Measurements from ENCODE around the gene VEZF1.
"Not testable (repeated sequence)": the region's sequence is repeated elsewhere in the genome, so short reads cannot be mapped to it uniquely, and the experiment has no call there.

Gene VEZF1

DNA sequence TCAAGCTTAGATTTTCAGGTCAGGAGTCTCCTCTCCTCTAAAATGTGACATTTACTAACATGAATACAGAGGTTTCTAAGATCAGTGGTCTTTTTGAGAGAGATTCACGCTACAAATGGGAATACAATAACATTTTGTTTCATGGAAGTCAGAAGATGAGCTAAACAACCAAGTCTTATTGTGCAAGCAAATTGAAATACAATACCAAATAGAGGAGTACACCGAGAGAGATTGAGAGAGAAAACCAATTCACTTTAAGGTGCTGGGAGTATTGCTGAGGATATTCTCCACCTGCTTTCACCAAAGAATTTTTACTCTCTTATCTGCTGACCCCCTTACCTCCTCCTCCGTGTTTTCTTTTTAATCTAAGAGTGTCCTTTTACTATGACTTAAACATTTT, 11.5 kb downstream of the VEZF1 start:
- peaks cover 38% of the 10 kb centered on the region for H3K36me3 ChIP-seq (ENCODE audit: low read length)
- TF ChIP-seq, protein P1, sequence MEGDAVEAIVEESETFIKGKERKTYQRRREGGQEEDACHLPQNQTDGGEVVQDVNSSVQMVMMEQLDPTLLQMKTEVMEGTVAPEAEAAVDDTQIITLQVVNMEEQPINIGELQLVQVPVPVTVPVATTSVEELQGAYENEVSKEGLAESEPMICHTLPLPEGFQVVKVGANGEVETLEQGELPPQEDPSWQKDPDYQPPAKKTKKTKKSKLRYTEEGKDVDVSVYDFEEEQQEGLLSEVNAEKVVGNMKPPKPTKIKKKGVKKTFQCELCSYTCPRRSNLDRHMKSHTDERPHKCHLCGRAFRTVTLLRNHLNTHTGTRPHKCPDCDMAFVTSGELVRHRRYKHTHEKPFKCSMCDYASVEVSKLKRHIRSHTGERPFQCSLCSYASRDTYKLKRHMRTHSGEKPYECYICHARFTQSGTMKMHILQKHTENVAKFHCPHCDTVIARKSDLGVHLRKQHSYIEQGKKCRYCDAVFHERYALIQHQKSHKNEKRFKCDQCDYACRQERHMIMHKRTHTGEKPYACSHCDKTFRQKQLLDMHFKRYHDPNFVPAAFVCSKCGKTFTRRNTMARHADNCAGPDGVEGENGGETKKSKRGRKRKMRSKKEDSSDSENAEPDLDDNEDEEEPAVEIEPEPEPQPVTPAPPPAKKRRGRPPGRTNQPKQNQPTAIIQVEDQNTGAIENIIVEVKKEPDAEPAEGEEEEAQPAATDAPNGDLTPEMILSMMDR (IDR thresholded peaks at IDR 0.05; ENCODE audit: insufficient read depth, low read length, poor library complexity, severe bottlenecking) = no peak
- TF ChIP-seq EZH2phosphoT487 (conservative IDR thresholded peaks at IDR 0.05; ENCODE audit: low read length) = no peak
- H3K4me2 ChIP-seq (ENCODE audit: low read depth, low read length, poor library complexity, severe bottlenecking) = no peak overlapping the region
- H3K9me3 ChIP-seq (ENCODE audit: insufficient read depth, low read length) = no peaks in the 10 kb centered on the region
- H3K9me2 ChIP-seq (replicated peaks; ENCODE audit: insufficient read depth, low read length) = no peaks in the 10 kb centered on the region
- H3K4me3 ChIP-seq (ENCODE audit: insufficient read depth, low read length, poor library complexity, severe bottlenecking) = no peak overlapping the region
- no peaks in the 10 kb centered on the region for H3K79me2 ChIP-seq (ENCODE audit: insufficient read depth, low read length)
- no peaks in the 10 kb centered on the region for H3F3A ChIP-seq (ENCODE audit: insufficient read depth)
- no peak overlapping the region for H3K9ac ChIP-seq (ENCODE audit: low read length)
- H3K27ac ChIP-seq (ENCODE audit: low read depth, low read length) = no peak overlapping the region
- H2AFZ ChIP-seq (ENCODE audit: low read depth, low read length, severe bottlenecking) = no peak overlapping the region
- H4K20me1 ChIP-seq (ENCODE audit: low read depth, low read length) = no peaks in the 10 kb centered on the region; the same call in 1 of the 2 replicates
- no peaks in the 10 kb centered on the region for H3K27me3 ChIP-seq (ENCODE audit: low read length)

DNA sequence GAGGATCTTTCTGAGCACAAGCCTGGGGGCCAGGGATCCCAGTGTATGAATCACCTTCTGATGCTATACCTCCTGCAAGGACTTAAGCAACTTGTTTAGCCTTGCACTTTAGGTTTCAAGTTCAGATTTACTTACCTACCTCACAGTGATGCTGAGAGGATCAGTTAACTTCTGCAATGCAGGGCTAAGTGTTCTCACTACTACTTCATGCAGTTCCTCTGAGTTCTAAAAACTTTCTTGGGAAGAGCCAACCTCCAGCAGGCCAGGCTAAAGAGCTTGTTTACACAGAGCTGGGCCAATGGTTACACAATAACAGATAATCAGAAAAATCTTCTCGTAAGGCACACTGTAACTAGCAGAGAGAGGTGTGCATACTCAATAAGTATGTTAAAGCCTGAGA, 13.0 kb downstream of the VEZF1 start:
- H3K4me2 ChIP-seq (ENCODE audit: low read depth, low read length, poor library complexity, severe bottlenecking) = no peak overlapping the region
- no peak overlapping the region for H3K4me3 ChIP-seq (ENCODE audit: insufficient read depth, low read length, poor library complexity, severe bottlenecking)
- no peaks in the 10 kb centered on the region for H3K27me3 ChIP-seq (ENCODE audit: low read length)
- H3K9me2 ChIP-seq (replicated peaks; ENCODE audit: insufficient read depth, low read length) = no peaks in the 10 kb centered on the region
- H3F3A ChIP-seq (ENCODE audit: insufficient read depth) = no peaks in the 10 kb centered on the region
- H3K9me3 ChIP-seq (ENCODE audit: insufficient read depth, low read length) = no peaks in the 10 kb centered on the region
- H3K36me3 ChIP-seq (ENCODE audit: low read length) = peaks cover 34% of the 10 kb centered on the region
- H3K9ac ChIP-seq (ENCODE audit: low read length) = no peak overlapping the region
- no peak overlapping the region for H2AFZ ChIP-seq (ENCODE audit: low read depth, low read length, severe bottlenecking)
- no peaks in the 10 kb centered on the region for H3K79me2 ChIP-seq (ENCODE audit: insufficient read depth, low read length)
- no peaks in the 10 kb centered on the region; the same call in 1 of the 2 replicates for H4K20me1 ChIP-seq (ENCODE audit: low read depth, low read length)
- TF ChIP-seq, protein P1 (IDR thresholded peaks at IDR 0.05; ENCODE audit: insufficient read depth, low read length, poor library complexity, severe bottlenecking) = no peak
- TF ChIP-seq EZH2phosphoT487 (conservative IDR thresholded peaks at IDR 0.05; ENCODE audit: low read length) = no peak
- no peak overlapping the region for H3K27ac ChIP-seq (ENCODE audit: low read depth, low read length)

DNA sequence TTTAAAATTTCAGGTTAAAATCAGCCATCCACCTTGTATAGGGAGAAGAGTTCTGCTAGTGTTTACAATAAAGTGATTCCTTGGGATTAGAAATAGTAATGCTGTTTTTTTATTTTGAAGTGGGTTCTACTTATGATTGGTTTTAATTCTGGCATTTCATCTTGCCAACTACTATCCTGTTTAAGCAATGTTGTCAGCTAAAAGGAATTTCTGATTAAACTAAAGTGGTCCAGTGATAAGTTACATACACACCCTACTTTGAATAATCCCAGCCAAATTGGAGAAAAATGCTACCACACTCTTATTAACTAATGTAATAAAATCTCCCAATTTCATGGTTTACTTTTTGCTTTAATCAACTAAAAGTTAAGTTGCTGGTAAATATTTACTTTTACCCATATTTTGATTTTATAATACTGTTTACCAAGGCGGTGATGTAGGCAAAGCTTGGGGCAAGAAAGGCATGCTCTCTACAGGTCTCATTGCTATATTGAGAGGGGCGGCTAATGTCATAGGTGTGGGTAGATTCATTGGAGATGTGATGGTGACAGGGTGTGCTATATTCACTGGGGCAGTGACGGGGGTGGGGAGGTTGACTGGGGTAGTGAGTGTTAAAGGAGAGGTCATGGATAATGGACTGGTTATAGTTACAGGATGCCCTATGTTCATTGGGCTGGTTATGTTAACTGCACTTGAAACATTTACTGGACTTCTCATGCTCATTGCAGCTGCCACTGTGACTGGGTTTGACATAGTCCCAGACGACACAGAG, 13.8 kb downstream of the VEZF1 start:
- not testable (repeated sequence) for H4K20me1 ChIP-seq (ENCODE audit: low read depth, low read length); H2AFZ ChIP-seq (ENCODE audit: low read depth, low read length, severe bottlenecking); H3K9me3 ChIP-seq (ENCODE audit: insufficient read depth, low read length); H3F3A ChIP-seq (ENCODE audit: insufficient read depth); H3K27ac ChIP-seq (ENCODE audit: low read depth, low read length); H3K9me2 ChIP-seq (replicated peaks; ENCODE audit: insufficient read depth, low read length); H3K79me2 ChIP-seq (ENCODE audit: insufficient read depth, low read length); H3K27me3 ChIP-seq (ENCODE audit: low read length); H3K9ac ChIP-seq (ENCODE audit: low read length); H3K4me3 ChIP-seq (ENCODE audit: insufficient read depth, low read length, poor library complexity, severe bottlenecking); H3K4me2 ChIP-seq (ENCODE audit: low read depth, low read length, poor library complexity, severe bottlenecking)
- H3K36me3 ChIP-seq (ENCODE audit: low read length) = peaks cover 29% of the 10 kb centered on the region

DNA sequence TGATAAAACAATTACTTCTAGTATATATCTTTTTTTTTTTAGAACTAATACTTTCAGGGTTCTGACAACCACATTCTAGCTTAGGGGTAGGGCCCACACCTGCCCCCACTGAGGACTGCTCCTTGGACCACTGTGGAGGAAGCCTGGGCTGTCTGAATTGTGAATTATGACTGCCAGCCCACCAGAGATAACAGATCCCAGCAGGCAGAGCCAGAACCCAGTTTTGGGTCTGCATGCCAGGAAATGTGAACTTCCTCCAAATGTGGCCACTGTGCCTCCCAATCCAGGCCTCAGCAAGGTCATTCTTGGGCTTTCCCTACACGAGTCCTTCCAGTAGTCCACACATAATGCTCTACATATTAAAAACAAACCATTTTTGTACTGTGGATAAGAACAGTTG, 15.9 kb downstream of the VEZF1 start:
- Histone ChIP-seq H3K9me2 (replicated peaks; ENCODE audit: insufficient read depth, low read length) (no peaks in the 10 kb centered on the region), H3K79me2 (ENCODE audit: insufficient read depth, low read length) (no peaks in the 10 kb centered on the region), H3K9ac (ENCODE audit: low read length) (no peak overlapping the region), H3F3A (ENCODE audit: insufficient read depth) (no peaks in the 10 kb centered on the region), H2AFZ (ENCODE audit: low read depth, low read length, severe bottlenecking) (no peak overlapping the region), H3K4me2 (ENCODE audit: low read depth, low read length, poor library complexity, severe bottlenecking) (no peak overlapping the region), H3K27ac (ENCODE audit: low read depth, low read length) (no peak overlapping the region), H3K9me3 (ENCODE audit: insufficient read depth, low read length) (no peaks in the 10 kb centered on the region), H3K36me3 (ENCODE audit: low read length) (peaks cover 19% of the 10 kb centered on the region), H4K20me1 (ENCODE audit: low read depth, low read length) (no peaks in the 10 kb centered on the region; the same call in 1 of the 2 replicates), H3K27me3 (ENCODE audit: low read length) (no peaks in the 10 kb centered on the region), H3K4me3 (ENCODE audit: insufficient read depth, low read length, poor library complexity, severe bottlenecking) (no peak overlapping the region)
- no peak for TF ChIP-seq EZH2phosphoT487 (conservative IDR thresholded peaks at IDR 0.05; ENCODE audit: low read length)
- TF ChIP-seq, protein P1 (IDR thresholded peaks at IDR 0.05; ENCODE audit: insufficient read depth, low read length, poor library complexity, severe bottlenecking) = no peak
